HCT116 (cell line): ENCODE results near the gene ATF7IP. TPM values are rescaled to one million over a fixed set of nuclear protein-coding genes. Genes with fewer than 3 reads are reported as not detected.

Source experiments
- ATAC-seq: fragments of 200-7000 bp; cut with Tn5 transposase; 2 replicates; pipeline ENCODE4 v1.9.1; 2020; ENCODE audit warnings: mild to moderate bottlenecking, moderate library complexity
- BruUV-seq: library from RNA; stranded (reverse); fragments of 400-500 nt; replicated peaks from 2 replicates; lab custom pipeline; 2021; lab: Mats Ljungman, UMichigan
- CTCF ChIA-PET: fragments of 300-600 bp; sonication (Branson Sonifier 250); formaldehyde crosslinking; loops from one replicate; lab custom pipeline; 2021; ENCODE audit warnings: antibody characterized with exemption; lab: Charles Lee
- POLR2A ChIA-PET: fragments of 300-600, 350-600 bp; sonication (Branson Sonifier 250); formaldehyde crosslinking; loops from one replicate; lab custom pipeline; 2021; ENCODE audit warnings: antibody characterized with exemption; lab: Charles Lee
- RAD21 ChIA-PET, 2 experiments: fragments of 300-600 bp; sonication (Branson Sonifier 250); formaldehyde crosslinking; loops; one replicate each; lab custom pipeline; 2023; ENCODE audit warnings: low total read pairs in 2 of 2; ENCODE audit not compliant: uncharacterized antibody in 2 of 2, unreplicated experiment in 2 of 2, low non-redundant PET in 1 of 2; lab: Charles Lee
- DNase-seq: peaks from one replicate; pipeline ENCODE4 v3.0.0-alpha.2; 2010; ENCODE audit warnings: low read depth, low spot score
- H2AFZ ChIP-seq: fragments of 200-600 bp; shearing (Covaris generic), sonication (generic); 2 replicates; pipeline ENCODE4 v1.6.1; 2017; ENCODE audit warnings: low read depth, mixed run types, mixed read lengths, antibody characterized with exemption, low read length; ENCODE audit not compliant: poor library complexity, severe bottlenecking
- H3K27ac ChIP-seq: 2 replicates; pipeline ENCODE4 v1.5.1; 2012; ENCODE audit warnings: low read depth, low read length
- H3K27me3 ChIP-seq: fragments of 200-600 bp; sonication (generic); 2 replicates; pipeline ENCODE4 v1.6.1; 2016; ENCODE audit warnings: mixed run types, low read length, mixed read lengths; ENCODE audit not compliant: insufficient read depth
- H3K36me3 ChIP-seq, 2 experiments: fragments of 200-500 bp in 1 of 2; fragments of 200-600 bp in 1 of 2; sonication (Bioruptor generic) in 1 of 2; sonication (generic) in 1 of 2; 2 replicates each; pipeline versions ENCODE4 v1.5.1 to v1.6.1; 2014 to 2016; ENCODE audit warnings: low read length in 2 of 2, inconsistent platforms in 1 of 2, mixed read lengths in 1 of 2, mixed run types in 1 of 2; ENCODE audit not compliant: insufficient read depth in 2 of 2, control insufficient read depth in 1 of 2
- H3K4me1 ChIP-seq, 2 experiments: fragments of 200-600 bp in 1 of 2; sonication (generic) in 1 of 2; 2 replicates each; pipeline versions ENCODE4 v1.5.1 to v1.6.1; 2012 to 2017; ENCODE audit warnings: low read length in 2 of 2, inconsistent platforms in 1 of 2, mild to moderate bottlenecking in 1 of 2, mixed read lengths in 1 of 2, mixed run types in 1 of 2, moderate library complexity in 1 of 2; ENCODE audit not compliant: insufficient read depth in 2 of 2, control insufficient read depth in 1 of 2
- H3K4me2 ChIP-seq: fragments of 200-600 bp; sonication (generic); 2 replicates; pipeline ENCODE4 v1.6.1; 2017; ENCODE audit warnings: mixed run types, low read length, mixed read lengths
- H3K4me3 ChIP-seq, 2 experiments: fragments of 200-600 bp in 1 of 2; sonication (generic) in 1 of 2; replicated peaks in 1 of 2; 2 replicates each; pipeline ENCODE4 v1.5.1; 2011 to 2016; ENCODE audit warnings: low read length in 2 of 2, control low read depth in 1 of 2, low read depth in 1 of 2, mild to moderate bottlenecking in 1 of 2, mixed read lengths in 1 of 2, mixed run types in 1 of 2
- H3K79me2 ChIP-seq: fragments of 200-600 bp; sonication (generic); 2 replicates; pipeline ENCODE4 v1.6.1; 2017; ENCODE audit warnings: mild to moderate bottlenecking, mixed run types, low read length, moderate library complexity, mixed read lengths; ENCODE audit not compliant: insufficient read depth
- H3K9ac ChIP-seq: fragments of 200-600 bp; sonication (generic); 2 replicates; pipeline ENCODE4 v1.6.1; 2016; ENCODE audit warnings: low read length, mixed read lengths
- H3K9me2 ChIP-seq: fragments of 200-600 bp; sonication (generic), shearing (Covaris generic); 2 replicates; pipeline ENCODE4 v1.6.1; 2017; ENCODE audit warnings: mixed run types, mild to moderate bottlenecking, moderate library complexity; ENCODE audit not compliant: insufficient read depth
- H3K9me3 ChIP-seq, 2 experiments: fragments of 200-500 bp in 1 of 2; fragments of 200-600 bp in 1 of 2; sonication (Bioruptor generic) in 1 of 2; sonication (generic) in 1 of 2; 2 replicates each; pipeline ENCODE4 v1.6.1; 2014 to 2017; ENCODE audit warnings: low read length in 2 of 2, mixed read lengths in 2 of 2, inconsistent platforms in 1 of 2, low read depth in 1 of 2, mild to moderate bottlenecking in 1 of 2, mixed run types in 1 of 2, moderate library complexity in 1 of 2; ENCODE audit not compliant: control insufficient read depth in 1 of 2, insufficient read depth in 1 of 2
- H4K20me1 ChIP-seq: fragments of 200-600 bp; sonication (generic), shearing (Covaris generic); 2 replicates; pipeline ENCODE4 v1.6.1; 2017; ENCODE audit warnings: mixed run types, mild to moderate bottlenecking, moderate library complexity; ENCODE audit not compliant: insufficient read depth
- CEBPB ChIP-seq: IDR thresholded peaks from 2 replicates; pipeline ENCODE4 v1.6.1; 2012; ENCODE audit warnings: low read depth
- ELF1 ChIP-seq: IDR thresholded peaks from 2 replicates; pipeline ENCODE4 v1.6.1; 2012; ENCODE audit warnings: low read depth, borderline replicate concordance
- EZH2 ChIP-seq: fragments of 200-600 bp; sonication (generic); IDR thresholded peaks from 2 replicates; pipeline ENCODE4 v1.6.1; 2017; ENCODE audit warnings: antibody characterized with exemption, mixed run types
- EZH2phosphoT487 ChIP-seq: fragments of 200-600 bp; IDR thresholded peaks from 2 replicates; pipeline ENCODE4 v1.6.1; 2018; ENCODE audit warnings: antibody characterized with exemption, borderline replicate concordance
- FOSL1 ChIP-seq: IDR thresholded peaks from 2 replicates; pipeline ENCODE4 v1.6.1; 2012; ENCODE audit warnings: low read depth
- JUND ChIP-seq: IDR thresholded peaks from 2 replicates; pipeline ENCODE4 v1.6.1; 2012
- POLR2A ChIP-seq: IDR thresholded peaks from 2 replicates; pipeline ENCODE4 v1.7.0; 2011; ENCODE audit warnings: borderline replicate concordance; ENCODE audit not compliant: insufficient read depth, insufficient read length; ENCODE audit errors: extremely low read depth
- POLR2AphosphoS5 ChIP-seq: IDR thresholded peaks from 2 replicates; pipeline ENCODE4 v1.6.1; 2011; ENCODE audit warnings: mild to moderate bottlenecking, low read depth, low read length, moderate library complexity
- RAD21 ChIP-seq: IDR thresholded peaks from 2 replicates; pipeline ENCODE4 v1.6.1; 2012; ENCODE audit warnings: low read depth, mild to moderate bottlenecking
- SRF ChIP-seq: IDR thresholded peaks from 2 replicates; pipeline ENCODE4 v1.6.1; 2012; ENCODE audit warnings: low read depth
- TCF7L2 ChIP-seq: IDR thresholded peaks from 2 replicates; pipeline ENCODE4 v1.7.0; 2011; ENCODE audit warnings: borderline replicate concordance, inconsistent platforms; ENCODE audit not compliant: insufficient read depth, insufficient read length; ENCODE audit errors: extremely low read depth
- YY1 ChIP-seq: IDR thresholded peaks from 2 replicates; pipeline ENCODE4 v1.6.1; 2011; ENCODE audit warnings: low read length, low read depth, moderate library complexity, mild to moderate bottlenecking; ENCODE audit not compliant: insufficient replicate concordance; ENCODE audit errors: extremely low read depth
- ZNF274 ChIP-seq: fragments of 200-500 bp; sonication (Bioruptor generic); IDR thresholded peaks from 2 replicates; pipeline ENCODE4 v1.6.1; 2014; ENCODE audit warnings: mild to moderate bottlenecking, low read depth, low read length, inconsistent platforms
- intact Hi-C: fragments of 100-400 bp; cut with micrococcal nuclease; formaldehyde crosslinking; loops from 2 replicates; pipeline ENCODE4 v1.10.0; 2022
- total RNA-seq: library from RNA; stranded (reverse); gene quantifications from one replicate; pipeline ENCODE4 v1.2.1, GENCODE V29; 2021; ENCODE audit not compliant: unreplicated experiment
- TF ChIP-seq, protein P1 (sequence below): IDR thresholded peaks from 2 replicates; pipeline ENCODE4 v1.6.1; 2012; ENCODE audit warnings: low read depth
- TF ChIP-seq, protein P2 (sequence below): IDR thresholded peaks from 2 replicates; pipeline ENCODE4 v1.6.1; 2011; ENCODE audit warnings: mild to moderate bottlenecking, low read length, moderate library complexity; ENCODE audit not compliant: insufficient replicate concordance; ENCODE audit errors: extremely low read depth
- TF ChIP-seq, protein P3 (sequence below), 3 experiments: fragments of 200-600 bp in 1 of 3; sonication (generic) in 1 of 3; IDR thresholded peaks in 2 of 3; conservative IDR thresholded peaks in 1 of 3; 2 replicates each; pipeline ENCODE4 v1.5.1; 2012 to 2017; ENCODE audit warnings: low read depth in 2 of 3, low read length in 2 of 3, antibody characterized with exemption in 1 of 3, borderline replicate concordance in 1 of 3, control low read depth in 1 of 3, mild to moderate bottlenecking in 1 of 3, mixed read lengths in 1 of 3, mixed run types in 1 of 3, moderate library complexity in 1 of 3; ENCODE audit not compliant: insufficient read depth in 1 of 3
- TF ChIP-seq, protein P4 (sequence below): IDR thresholded peaks from 2 replicates; pipeline ENCODE4 v1.6.1; 2012

The ATF7IP gene
- total RNA-seq, 1 experiment from 2014 or later = 38.6 TPM

DNA sequence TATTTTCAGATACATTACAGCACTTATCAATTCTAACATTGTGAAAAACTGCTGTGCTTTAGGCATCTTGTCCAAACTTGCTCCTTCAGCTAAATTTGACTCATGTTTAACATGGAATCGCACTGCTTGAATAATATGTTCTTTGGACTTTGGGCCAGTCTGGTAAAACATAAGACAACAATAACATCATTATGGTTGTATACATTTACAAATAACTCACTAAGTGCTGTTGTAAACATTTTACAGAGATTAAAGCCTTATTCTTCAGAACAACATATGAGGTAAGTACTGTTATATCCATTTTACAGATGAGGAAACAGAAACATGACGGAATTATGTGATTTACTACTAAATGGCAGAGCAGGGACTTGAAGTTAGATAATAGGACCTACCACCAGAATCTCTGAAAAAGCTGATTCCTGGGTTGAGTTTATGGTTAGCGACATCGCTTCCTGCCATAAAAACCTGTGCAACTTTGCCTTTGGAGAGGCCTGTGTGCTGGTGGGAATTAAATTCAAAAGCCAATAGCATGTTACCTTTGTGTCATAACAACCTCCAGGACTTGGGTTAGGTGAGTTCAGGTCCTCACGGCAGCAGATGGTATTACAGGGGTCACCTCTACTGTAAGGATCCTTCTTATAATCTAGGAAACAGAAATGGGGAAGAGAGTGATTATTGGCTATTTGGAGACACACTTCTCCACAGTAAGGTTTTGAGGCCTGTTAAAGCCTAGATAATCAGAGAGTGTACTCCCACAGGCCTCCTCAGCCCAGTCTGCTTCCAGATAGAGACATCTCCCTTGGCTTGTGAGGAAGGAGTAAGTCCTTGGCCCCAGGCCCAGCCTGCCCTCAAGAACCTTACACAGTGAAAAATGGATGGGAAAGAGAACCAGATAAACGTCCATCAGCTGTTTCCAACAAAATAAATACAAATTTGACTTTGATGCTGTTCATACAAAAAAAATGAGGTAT lies 140.4 kb downstream of the ATF7IP start:
- no peak for DNase-seq
- H3K4me1 ChIP-seq = no peaks in the 10 kb centered on the region
- no TSS peak for BruUV-seq
- no peak overlapping the region for H2AFZ ChIP-seq
- no peaks in the 10 kb centered on the region for H3K79me2 ChIP-seq
- no peak for TF ChIP-seq POLR2A
- no peak for TF ChIP-seq TCF7L2
- no peak for TF ChIP-seq JUND
- no peak for TF ChIP-seq CEBPB
- no peak for TF ChIP-seq YY1
- TF ChIP-seq RAD21 = no peak
- no peak for TF ChIP-seq EZH2phosphoT487
- TF ChIP-seq, protein P1, sequence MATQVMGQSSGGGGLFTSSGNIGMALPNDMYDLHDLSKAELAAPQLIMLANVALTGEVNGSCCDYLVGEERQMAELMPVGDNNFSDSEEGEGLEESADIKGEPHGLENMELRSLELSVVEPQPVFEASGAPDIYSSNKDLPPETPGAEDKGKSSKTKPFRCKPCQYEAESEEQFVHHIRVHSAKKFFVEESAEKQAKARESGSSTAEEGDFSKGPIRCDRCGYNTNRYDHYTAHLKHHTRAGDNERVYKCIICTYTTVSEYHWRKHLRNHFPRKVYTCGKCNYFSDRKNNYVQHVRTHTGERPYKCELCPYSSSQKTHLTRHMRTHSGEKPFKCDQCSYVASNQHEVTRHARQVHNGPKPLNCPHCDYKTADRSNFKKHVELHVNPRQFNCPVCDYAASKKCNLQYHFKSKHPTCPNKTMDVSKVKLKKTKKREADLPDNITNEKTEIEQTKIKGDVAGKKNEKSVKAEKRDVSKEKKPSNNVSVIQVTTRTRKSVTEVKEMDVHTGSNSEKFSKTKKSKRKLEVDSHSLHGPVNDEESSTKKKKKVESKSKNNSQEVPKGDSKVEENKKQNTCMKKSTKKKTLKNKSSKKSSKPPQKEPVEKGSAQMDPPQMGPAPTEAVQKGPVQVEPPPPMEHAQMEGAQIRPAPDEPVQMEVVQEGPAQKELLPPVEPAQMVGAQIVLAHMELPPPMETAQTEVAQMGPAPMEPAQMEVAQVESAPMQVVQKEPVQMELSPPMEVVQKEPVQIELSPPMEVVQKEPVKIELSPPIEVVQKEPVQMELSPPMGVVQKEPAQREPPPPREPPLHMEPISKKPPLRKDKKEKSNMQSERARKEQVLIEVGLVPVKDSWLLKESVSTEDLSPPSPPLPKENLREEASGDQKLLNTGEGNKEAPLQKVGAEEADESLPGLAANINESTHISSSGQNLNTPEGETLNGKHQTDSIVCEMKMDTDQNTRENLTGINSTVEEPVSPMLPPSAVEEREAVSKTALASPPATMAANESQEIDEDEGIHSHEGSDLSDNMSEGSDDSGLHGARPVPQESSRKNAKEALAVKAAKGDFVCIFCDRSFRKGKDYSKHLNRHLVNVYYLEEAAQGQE = no peak
- no peak for TF ChIP-seq SRF
- TF ChIP-seq, protein P2, sequence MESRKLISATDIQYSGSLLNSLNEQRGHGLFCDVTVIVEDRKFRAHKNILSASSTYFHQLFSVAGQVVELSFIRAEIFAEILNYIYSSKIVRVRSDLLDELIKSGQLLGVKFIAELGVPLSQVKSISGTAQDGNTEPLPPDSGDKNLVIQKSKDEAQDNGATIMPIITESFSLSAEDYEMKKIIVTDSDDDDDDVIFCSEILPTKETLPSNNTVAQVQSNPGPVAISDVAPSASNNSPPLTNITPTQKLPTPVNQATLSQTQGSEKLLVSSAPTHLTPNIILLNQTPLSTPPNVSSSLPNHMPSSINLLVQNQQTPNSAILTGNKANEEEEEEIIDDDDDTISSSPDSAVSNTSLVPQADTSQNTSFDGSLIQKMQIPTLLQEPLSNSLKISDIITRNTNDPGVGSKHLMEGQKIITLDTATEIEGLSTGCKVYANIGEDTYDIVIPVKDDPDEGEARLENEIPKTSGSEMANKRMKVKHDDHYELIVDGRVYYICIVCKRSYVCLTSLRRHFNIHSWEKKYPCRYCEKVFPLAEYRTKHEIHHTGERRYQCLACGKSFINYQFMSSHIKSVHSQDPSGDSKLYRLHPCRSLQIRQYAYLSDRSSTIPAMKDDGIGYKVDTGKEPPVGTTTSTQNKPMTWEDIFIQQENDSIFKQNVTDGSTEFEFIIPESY = no peak
- TF ChIP-seq, protein P3, sequence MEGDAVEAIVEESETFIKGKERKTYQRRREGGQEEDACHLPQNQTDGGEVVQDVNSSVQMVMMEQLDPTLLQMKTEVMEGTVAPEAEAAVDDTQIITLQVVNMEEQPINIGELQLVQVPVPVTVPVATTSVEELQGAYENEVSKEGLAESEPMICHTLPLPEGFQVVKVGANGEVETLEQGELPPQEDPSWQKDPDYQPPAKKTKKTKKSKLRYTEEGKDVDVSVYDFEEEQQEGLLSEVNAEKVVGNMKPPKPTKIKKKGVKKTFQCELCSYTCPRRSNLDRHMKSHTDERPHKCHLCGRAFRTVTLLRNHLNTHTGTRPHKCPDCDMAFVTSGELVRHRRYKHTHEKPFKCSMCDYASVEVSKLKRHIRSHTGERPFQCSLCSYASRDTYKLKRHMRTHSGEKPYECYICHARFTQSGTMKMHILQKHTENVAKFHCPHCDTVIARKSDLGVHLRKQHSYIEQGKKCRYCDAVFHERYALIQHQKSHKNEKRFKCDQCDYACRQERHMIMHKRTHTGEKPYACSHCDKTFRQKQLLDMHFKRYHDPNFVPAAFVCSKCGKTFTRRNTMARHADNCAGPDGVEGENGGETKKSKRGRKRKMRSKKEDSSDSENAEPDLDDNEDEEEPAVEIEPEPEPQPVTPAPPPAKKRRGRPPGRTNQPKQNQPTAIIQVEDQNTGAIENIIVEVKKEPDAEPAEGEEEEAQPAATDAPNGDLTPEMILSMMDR (IDR thresholded peaks at IDR 0.05 in 2 of 3, conservative IDR thresholded peaks at IDR 0.05 in 1 of 3; ENCODE audit: borderline replicate concordance in 1 of 3, insufficient read depth in 1 of 3, low read depth in 2 of 3, low read length in 2 of 3) = no peak
- no peak for TF ChIP-seq EZH2
- TF ChIP-seq, protein P4, sequence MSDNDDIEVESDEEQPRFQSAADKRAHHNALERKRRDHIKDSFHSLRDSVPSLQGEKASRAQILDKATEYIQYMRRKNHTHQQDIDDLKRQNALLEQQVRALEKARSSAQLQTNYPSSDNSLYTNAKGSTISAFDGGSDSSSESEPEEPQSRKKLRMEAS = no peak
- TF ChIP-seq ELF1 = no peak
- no peak for TF ChIP-seq ZNF274
- TF ChIP-seq FOSL1 = no peak
- no peak for TF ChIP-seq POLR2AphosphoS5
- no peak overlapping the region for H3K4me3 ChIP-seq
- no peak overlapping the region for H3K27ac ChIP-seq
- ATAC-seq = no peak
- ChIA-PET POLR2A (no interaction called here), RAD21 (no interaction called here), CTCF (no interaction called here)
- H3K9ac ChIP-seq = no peak overlapping the region
- intact Hi-C loops = no loop called here
- no peaks in the 10 kb centered on the region for H4K20me1 ChIP-seq
- H3K36me3 ChIP-seq = no peaks in the 10 kb centered on the region
- H3K27me3 ChIP-seq = no peaks in the 10 kb centered on the region
- H3K9me3 ChIP-seq = no peaks in the 10 kb centered on the region
- H3K4me2 ChIP-seq = no peak overlapping the region
- H3K9me2 ChIP-seq = no peaks in the 10 kb centered on the region
